SK-N-SH (cell line): ENCODE data around the gene MATN4. TPM values are rescaled to one million over a fixed set of nuclear protein-coding genes. Genes with fewer than 3 reads are reported as not detected.
"Not testable (repeated sequence)": the region's sequence is repeated elsewhere in the genome, so short reads cannot be mapped to it uniquely, and the experiment has no call there.

Experiments used
- CTCF ChIA-PET: fragments of 300-600, 350-600 bp; formaldehyde crosslinking; extraction: SDS; loops from one replicate; lab custom pipeline; 2021; lab: Yijun Ruan, JAX
- POLR2A ChIA-PET: fragments of 350-600 bp; sonication (Branson Sonifier 250); formaldehyde crosslinking; extraction: SDS; loops from one replicate; lab custom pipeline; 2020; ENCODE audit warnings: antibody characterized with exemption, inconsistent platforms; lab: Yijun Ruan, JAX
- DNase-seq: peaks from one replicate; pipeline ENCODE4 v3.0.0; 2012
- H2AFZ ChIP-seq: fragments of 200-600 bp; sonication (generic); 2 replicates; pipeline ENCODE4 v1.8.1; 2016; ENCODE audit warnings: antibody characterized with exemption, mild to moderate bottlenecking, low read depth
- H3F3A ChIP-seq: fragments of 200-600 bp; sonication (generic); replicated peaks from 2 replicates; pipeline ENCODE3; 2016; ENCODE audit warnings: antibody characterized with exemption, mild to moderate bottlenecking; ENCODE audit not compliant: insufficient read depth
- H3K27ac ChIP-seq, 2 experiments: fragments of 200-500 bp in 1 of 2; fragments of 200-600 bp in 1 of 2; sonication (Bioruptor generic) in 1 of 2; sonication (generic), shearing (Covaris generic) in 1 of 2; 2 replicates each; pipeline versions ENCODE4 v1.5.1 to v1.6.1; 2014 to 2016; ENCODE audit warnings: low read depth in 2 of 2, inconsistent platforms in 1 of 2, low read length in 1 of 2, mild to moderate bottlenecking in 1 of 2, mixed read lengths in 1 of 2
- H3K27me3 ChIP-seq: fragments of 200-600 bp; sonication (generic), shearing (Covaris generic); 2 replicates; pipeline ENCODE4 v1.6.1; 2016; ENCODE audit warnings: mixed run types; ENCODE audit not compliant: insufficient read depth
- H3K36me3 ChIP-seq, 2 experiments: fragments of 200-500 bp in 1 of 2; fragments of 200-600 bp in 1 of 2; sonication (Bioruptor generic) in 1 of 2; sonication (generic) in 1 of 2; replicated peaks in 1 of 2; 2 replicates each; pipeline versions ENCODE3 to v1.5.1; 2014 to 2016; ENCODE audit warnings: low read length in 1 of 2, mild to moderate bottlenecking in 1 of 2; ENCODE audit not compliant: insufficient read depth in 2 of 2, control insufficient read depth in 1 of 2
- H3K4me1 ChIP-seq, 2 experiments: fragments of 200-500 bp in 1 of 2; fragments of 200-600 bp in 1 of 2; sonication (Bioruptor generic) in 1 of 2; sonication (generic), shearing (Covaris generic) in 1 of 2; 2 replicates each; pipeline versions ENCODE4 v1.5.1 to v1.6.1; 2014 to 2016; ENCODE audit warnings: low read depth in 1 of 2, low read length in 1 of 2, mixed run types in 1 of 2; ENCODE audit not compliant: insufficient read depth in 2 of 2, control insufficient read depth in 1 of 2
- H3K4me2 ChIP-seq: fragments of 200-600 bp; sonication (generic), shearing (Covaris generic); 2 replicates; pipeline ENCODE4 v1.6.1; 2017; ENCODE audit warnings: mixed run types
- H3K4me3 ChIP-seq, 2 experiments: fragments of 200-500 bp in 1 of 2; fragments of 200-600 bp in 1 of 2; sonication (Bioruptor generic) in 1 of 2; sonication (generic), shearing (Covaris generic) in 1 of 2; 2 replicates each; pipeline versions ENCODE4 v1.5.1 to v1.8.1; 2014 to 2016; ENCODE audit warnings: low read depth in 2 of 2, inconsistent platforms in 1 of 2, low read length in 1 of 2, mild to moderate bottlenecking in 1 of 2, mixed read lengths in 1 of 2, moderate library complexity in 1 of 2
- H3K79me2 ChIP-seq: fragments of 200-600 bp; sonication (generic); 2 replicates; pipeline ENCODE4 v1.8.1; 2017; ENCODE audit warnings: mild to moderate bottlenecking; ENCODE audit not compliant: insufficient read depth
- H3K9ac ChIP-seq: fragments of 200-600 bp; sonication (generic); 2 replicates; pipeline ENCODE4 v1.6.1; 2017; ENCODE audit warnings: mixed run types
- H3K9me2 ChIP-seq: fragments of 200-600 bp; sonication (generic); 2 replicates; pipeline ENCODE4 v1.6.1; 2017; ENCODE audit warnings: mixed run types
- H3K9me3 ChIP-seq: fragments of 200-600 bp; sonication (generic); 2 replicates; pipeline ENCODE4 v1.6.1; 2017; ENCODE audit warnings: mixed run types, mild to moderate bottlenecking, moderate library complexity
- H4K20me1 ChIP-seq: fragments of 200-600 bp; sonication (generic); 2 replicates; pipeline ENCODE4 v1.6.1; 2017; ENCODE audit warnings: mild to moderate bottlenecking, mixed run types; ENCODE audit not compliant: insufficient read depth
- CHD2 ChIP-seq: fragments of 150-350 bp; IDR thresholded peaks from 2 replicates; pipeline ENCODE4 v1.6.1; 2018; ENCODE audit warnings: low read length; ENCODE audit not compliant: partially characterized antibody
- GATA2 ChIP-seq: sonication (generic); formaldehyde crosslinking; IDR thresholded peaks from 2 replicates; pipeline ENCODE4 v1.5.0; 2020; ENCODE audit warnings: mild to moderate bottlenecking, missing genetic modification reagents
- WGBS: methylation state at CpG from one replicate; pipeline ENCODE4 v1.1.6; 2017; ENCODE audit warnings: low lambda C conversion rate; 5-methylcytosine and 5-hydroxymethylcytosine counted together
- polyA plus RNA-seq, 3 experiments: library from polyadenylated mRNA; depleted of rRNA; stranded (reverse); fragments of >200 nt; gene quantifications; 2 replicates each; pipeline ENCODE4 v1.2.3, GENCODE V29; 2012
- TF ChIP-seq, protein P1 (sequence below): fragments of 150-350 bp; IDR thresholded peaks from 2 replicates; pipeline ENCODE4 v1.6.1; 2016; ENCODE audit warnings: mild to moderate bottlenecking, low read depth, low read length
- TF ChIP-seq, protein P2 (sequence below): IDR thresholded peaks from 2 replicates; pipeline ENCODE4 v1.4.0; 2012; ENCODE audit warnings: low read depth, borderline replicate concordance
- TF ChIP-seq, protein P3 (sequence below): fragments of 200-600 bp; sonication (generic); IDR thresholded peaks from 2 replicates; pipeline ENCODE4 v1.6.1; 2017; ENCODE audit warnings: antibody characterized with exemption, mild to moderate bottlenecking, moderate library complexity

MATN4 gene
- polyA plus RNA-seq, 1 of the 3 experiments (the other 2 are of a cell fraction) = 0.16 TPM

DNA sequence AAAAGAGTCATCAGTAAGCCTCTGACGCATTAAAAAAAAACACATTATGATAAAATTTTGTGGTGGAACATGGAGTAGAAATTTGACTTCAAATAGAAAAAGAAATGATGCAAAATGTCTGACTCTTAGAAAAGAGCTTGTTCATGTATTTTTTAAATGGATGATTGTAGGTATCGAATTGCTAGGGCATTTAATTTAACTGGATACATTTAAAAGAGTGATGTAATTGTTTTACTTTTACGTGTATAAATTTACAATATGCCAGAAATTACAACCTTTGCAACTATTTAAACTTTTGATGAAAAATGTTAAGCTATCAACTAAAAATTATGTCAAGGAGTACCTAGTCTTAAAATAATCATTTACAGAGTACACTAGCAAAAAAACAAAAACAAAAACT, 44.6 kb upstream of the MATN4 start (continued):
- TF ChIP-seq, protein P1, sequence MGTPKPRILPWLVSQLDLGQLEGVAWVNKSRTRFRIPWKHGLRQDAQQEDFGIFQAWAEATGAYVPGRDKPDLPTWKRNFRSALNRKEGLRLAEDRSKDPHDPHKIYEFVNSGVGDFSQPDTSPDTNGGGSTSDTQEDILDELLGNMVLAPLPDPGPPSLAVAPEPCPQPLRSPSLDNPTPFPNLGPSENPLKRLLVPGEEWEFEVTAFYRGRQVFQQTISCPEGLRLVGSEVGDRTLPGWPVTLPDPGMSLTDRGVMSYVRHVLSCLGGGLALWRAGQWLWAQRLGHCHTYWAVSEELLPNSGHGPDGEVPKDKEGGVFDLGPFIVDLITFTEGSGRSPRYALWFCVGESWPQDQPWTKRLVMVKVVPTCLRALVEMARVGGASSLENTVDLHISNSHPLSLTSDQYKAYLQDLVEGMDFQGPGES = no peak
- no peak for TF ChIP-seq GATA2
- TF ChIP-seq, protein P2, sequence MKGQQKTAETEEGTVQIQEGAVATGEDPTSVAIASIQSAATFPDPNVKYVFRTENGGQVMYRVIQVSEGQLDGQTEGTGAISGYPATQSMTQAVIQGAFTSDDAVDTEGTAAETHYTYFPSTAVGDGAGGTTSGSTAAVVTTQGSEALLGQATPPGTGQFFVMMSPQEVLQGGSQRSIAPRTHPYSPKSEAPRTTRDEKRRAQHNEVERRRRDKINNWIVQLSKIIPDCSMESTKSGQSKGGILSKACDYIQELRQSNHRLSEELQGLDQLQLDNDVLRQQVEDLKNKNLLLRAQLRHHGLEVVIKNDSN = no peak

DNA sequence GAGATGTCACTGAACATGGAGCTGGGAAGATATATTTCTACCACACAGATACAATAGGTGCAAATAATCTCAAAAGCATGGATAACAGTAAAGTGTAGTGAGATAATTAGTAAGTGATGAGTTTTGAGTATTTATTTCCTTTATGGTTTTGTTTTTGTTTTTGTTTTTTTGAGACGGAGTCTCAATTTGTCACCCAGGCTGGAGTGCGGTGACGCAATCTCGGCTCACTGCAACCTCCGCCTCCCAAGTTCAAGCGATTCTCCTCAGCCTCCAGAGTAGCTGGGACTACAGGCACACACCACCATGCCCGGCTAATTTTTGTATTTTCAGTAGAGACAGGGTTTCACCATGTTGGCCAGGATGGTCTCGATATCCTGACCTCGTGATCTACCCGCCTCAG, 42.7 kb upstream of the MATN4 start:
- peaks cover 19% of the 10 kb centered on the region in 2 experiments for H3K4me1 ChIP-seq
- H3K4me3 ChIP-seq, DNase-seq, H3K9me2 ChIP-seq, H3K9me3 ChIP-seq, H3K4me2 ChIP-seq, H3K27me3 ChIP-seq, H3K9ac ChIP-seq, H4K20me1 ChIP-seq, H2AFZ ChIP-seq, POLR2A ChIA-PET, H3K27ac ChIP-seq, H3K36me3 ChIP-seq: not testable (repeated sequence)
- H3F3A ChIP-seq = peaks cover 19% of the 10 kb centered on the region
- 97% methylated on average over 10 of the region's 10 CpGs for WGBS
- CTCF ChIA-PET = interaction anchor here (0.8 to 4.7 kb wide), 2 partner anchors 12 to 86 kb away, joined by 3 to 18 read pairs; partner anchors contain the start of gene SYS1
- H3K79me2 ChIP-seq = peaks cover 24% of the 10 kb centered on the region

DNA sequence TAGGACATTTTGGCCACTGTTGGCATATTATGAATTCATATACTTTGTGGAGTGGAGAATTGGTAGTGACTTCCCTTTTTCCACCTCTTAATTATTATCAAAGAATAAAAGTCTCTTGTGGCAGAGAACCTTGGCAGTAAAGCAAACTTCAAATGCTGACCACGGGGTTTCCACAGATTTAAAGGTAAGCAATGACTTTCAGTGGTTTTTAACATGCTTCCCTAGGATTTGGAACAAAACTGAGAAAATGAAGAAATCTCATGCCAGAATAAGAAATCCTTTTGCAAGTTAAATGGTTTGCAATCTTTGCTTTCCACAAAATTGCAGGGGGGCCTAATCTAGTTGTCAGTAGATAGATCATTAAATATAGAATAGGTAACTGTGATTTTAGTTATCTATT, 42.1 kb upstream of the MATN4 start:
- WGBS = 67% methylated on average over 1 of the region's 1 CpG
- Histone ChIP-seq H3F3A (peaks cover 13% of the 10 kb centered on the region), H2AFZ (no peak overlapping the region), H3K27ac (no peak overlapping the region), H3K9me2 (no peaks in the 10 kb centered on the region), H4K20me1 (peaks cover 5% of the 10 kb centered on the region; the same call in 1 of the 2 replicates), H3K9ac (no peak overlapping the region), H3K36me3 (no peaks in the 10 kb centered on the region), H3K9me3 (no peaks in the 10 kb centered on the region), H3K27me3 (no peaks in the 10 kb centered on the region), H3K79me2 (peaks cover 29% of the 10 kb centered on the region), H3K4me1 (peaks cover 24 to 25% of the 10 kb centered on the region in 2 experiments), H3K4me2 (no peak overlapping the region), H3K4me3 (no peak overlapping the region)
- no peak for TF ChIP-seq CHD2
- TF ChIP-seq, protein P3, sequence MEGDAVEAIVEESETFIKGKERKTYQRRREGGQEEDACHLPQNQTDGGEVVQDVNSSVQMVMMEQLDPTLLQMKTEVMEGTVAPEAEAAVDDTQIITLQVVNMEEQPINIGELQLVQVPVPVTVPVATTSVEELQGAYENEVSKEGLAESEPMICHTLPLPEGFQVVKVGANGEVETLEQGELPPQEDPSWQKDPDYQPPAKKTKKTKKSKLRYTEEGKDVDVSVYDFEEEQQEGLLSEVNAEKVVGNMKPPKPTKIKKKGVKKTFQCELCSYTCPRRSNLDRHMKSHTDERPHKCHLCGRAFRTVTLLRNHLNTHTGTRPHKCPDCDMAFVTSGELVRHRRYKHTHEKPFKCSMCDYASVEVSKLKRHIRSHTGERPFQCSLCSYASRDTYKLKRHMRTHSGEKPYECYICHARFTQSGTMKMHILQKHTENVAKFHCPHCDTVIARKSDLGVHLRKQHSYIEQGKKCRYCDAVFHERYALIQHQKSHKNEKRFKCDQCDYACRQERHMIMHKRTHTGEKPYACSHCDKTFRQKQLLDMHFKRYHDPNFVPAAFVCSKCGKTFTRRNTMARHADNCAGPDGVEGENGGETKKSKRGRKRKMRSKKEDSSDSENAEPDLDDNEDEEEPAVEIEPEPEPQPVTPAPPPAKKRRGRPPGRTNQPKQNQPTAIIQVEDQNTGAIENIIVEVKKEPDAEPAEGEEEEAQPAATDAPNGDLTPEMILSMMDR = no peak
- no peak for DNase-seq
- ChIA-PET POLR2A (no interaction called here), CTCF (interaction anchor here (0.6 to 4.7 kb wide), 2 partner anchors 12 to 87 kb away, joined by 3 to 18 read pairs; partner anchors contain the start of gene SYS1)
